Ovary (tissue), 9 donors: ENCODE data around the gene GPATCH8. TPM values are rescaled to one million over a fixed set of nuclear protein-coding genes. Genes with fewer than 3 reads are reported as not detected.

Experiments used
- DNase-seq, 5 donors: peaks; one replicate each; pipeline ENCODE4 v3.0.0-alpha.2; 2019 to 2020
- H3K27ac ChIP-seq, 2 donors: fragments of 200-600 bp; one replicate each; pipeline versions ENCODE4 v1.5.1 to v1.8.0; 2019 to 2022
- H3K27me3 ChIP-seq: fragments of 200-600 bp; one replicate; pipeline ENCODE4 v1.8.0; 2022
- H3K36me3 ChIP-seq: fragments of 200-600 bp; sonication (generic); one replicate; pipeline ENCODE4 v1.5.1; 2019
- H3K4me1 ChIP-seq: one replicate; pipeline ENCODE4 v1.8.1; 2013; ENCODE audit warnings: mild to moderate bottlenecking, moderate library complexity; ENCODE audit not compliant: insufficient read depth
- H3K4me3 ChIP-seq: fragments of 200-600 bp; sonication (generic); one replicate; pipeline ENCODE4 v1.5.1; 2017
- H3K9me3 ChIP-seq, 2 donors: fragments of 200-600 bp in 1 of 2; sonication (generic) in 1 of 2; one replicate each; pipeline versions ENCODE4 v1.5.1 to v1.8.1; 2013 to 2019; ENCODE audit warnings: mild to moderate bottlenecking in 1 of 2, moderate library complexity in 1 of 2
- CTCF ChIP-seq, 3 donors: fragments of 450-650 bp in 2 of 3; fragments of 200-600 bp in 1 of 3; IDR thresholded peaks; one replicate each; pipeline versions ENCODE4 v1.5.1 to v1.8.0; 2016 to 2022; ENCODE audit warnings: antibody characterized with exemption in 3 of 3, mild to moderate bottlenecking in 1 of 3
- EP300 ChIP-seq: sonication (generic); formaldehyde crosslinking; IDR thresholded peaks from one replicate; pipeline ENCODE4 v1.6.1; 2017; ENCODE audit warnings: antibody characterized with exemption
- POLR2A ChIP-seq: fragments of 450-650 bp; IDR thresholded peaks from one replicate; pipeline ENCODE4 v1.6.1; 2017; ENCODE audit warnings: antibody characterized with exemption, mild to moderate bottlenecking, moderate library complexity
- WGBS, 3 donors: extraction: QIAGEN DNeasy Blood & Tissue Kit in 1 of 3; methylation state at CpG; one replicate each; pipeline versions ENCODE4 v1.1.5 to v1.1.7; 2013 to 2017; 5-methylcytosine and 5-hydroxymethylcytosine counted together
- intact Hi-C, 4 donors: fragments of 100-400 bp; cut with DNase I; formaldehyde crosslinking; loops; one replicate each; pipeline versions ENCODE4 v1.11.0 to v1.15.1; 2022 to 2023
- polyA plus RNA-seq, 2 donors: library from polyadenylated mRNA; stranded (reverse); fragments of 200-250 nt in 1 of 2; fragments of 350-450 nt in 1 of 2; fragmentation: Illumina TruSeq in 1 of 2; extraction: RNeasy Lipid Tissue Mini Kit (QIAGEN cat#74804) in 1 of 2; gene quantifications; one replicate each; pipeline ENCODE4 v1.2.3, GENCODE V29; 2013 to 2014
- total RNA-seq, 7 donors: library from RNA; depleted of rRNA in 2 of 7; stranded (reverse); fragments of >200 nt in 2 of 7; fragmentation: NEBNext Ultra II Directional in 3 of 7; extraction: Animal tissue kit (Norgen Biotek cat#: 25700) in 3 of 7; gene quantifications; one replicate each; pipeline versions ENCODE4 v1.1.0 to v1.2.4, GENCODE V29; 2016 to 2023
- donor health status: DM: no; HTN: no; CAD: no; lungs with moderate emphysema.
- donor health status: DM: no; HTN: no; CAD: no.
- donor health status: Bipolar disorder and iron deficiency.
- donor health status: DM: yes; HTN: yes; CAD: no.
- donor health status: DM: no; HTN: no; CAD: no.
- donor health status: DM: yes; HTN: yes; CAD: no.

The GPATCH8 gene
- total and polyA plus RNA-seq, 9 donors, result 20.5 to 57.3 (median 43.5) TPM

- intact Hi-C loops, result loop anchor here in 1 of 4 donors (5.0 kb wide), 1 partner anchor 1602 kb away; no protein-coding TSS in a partner anchor
- WGBS, 3 donors, result 95 to 100% (median 96%) methylated on average over 2 of the region's 2 CpGs
These were observed 37.9 kb downstream of the GPATCH8 start for GRCh38 chr17:44465276-44465675.

GRCh38 chr17:44464037-44464436, 39.2 kb downstream of the GPATCH8 start:
- Histone ChIP-seq H3K36me3 (no peaks in the 10 kb centered on the region), H3K4me1 (peaks cover 5% of the 10 kb centered on the region), H3K9me3 (no peaks in the 10 kb centered on the region), H3K27me3 (no peaks in the 10 kb centered on the region), H3K4me3 (no peak overlapping the region), H3K27ac (no peak overlapping the region)
- WGBS, 3 donors, result 15 to 40% (median 21%) methylated on average over 1 of the region's 1 CpG
- intact Hi-C loops, result no loop called here
- DNase-seq, result no peak
- TF ChIP-seq CTCF (IDR thresholded peaks at IDR 0.05) (no peak), POLR2A (no peak), EP300 (no peak)

More at GRCh38 chr17:44465276-44465675, 37.9 kb downstream of the GPATCH8 start:
- H3K4me1 ChIP-seq, result peaks cover 5% of the 10 kb centered on the region
- H3K36me3 ChIP-seq, result no peaks in the 10 kb centered on the region
- no peak overlapping the region for H3K27ac ChIP-seq
- H3K4me3 ChIP-seq, result no peak overlapping the region
- TF ChIP-seq CTCF (IDR thresholded peaks at IDR 0.05) (no peak), POLR2A (no peak), EP300 (no peak)
- H3K27me3 ChIP-seq, result no peaks in the 10 kb centered on the region
- H3K9me3 ChIP-seq, result no peaks in the 10 kb centered on the region
- no peak for DNase-seq

- H3K36me3 ChIP-seq, result no peaks in the 10 kb centered on the region
- no peak overlapping the region for H3K4me3 ChIP-seq
- intact Hi-C loops, result no loop called here
- no peaks in the 10 kb centered on the region for H3K4me1 ChIP-seq
- no peaks in the 10 kb centered on the region for H3K9me3 ChIP-seq
- H3K27me3 ChIP-seq, result no peaks in the 10 kb centered on the region
- DNase-seq, result no peak
- TF ChIP-seq CTCF (IDR thresholded peaks at IDR 0.05) (no peak), POLR2A (no peak)
- WGBS, 3 donors, result 94 to 98% (median 97%) methylated on average over 8 of the region's 8 CpGs
- no peak overlapping the region for H3K27ac ChIP-seq
These were observed 51.4 kb downstream of the GPATCH8 start for GRCh38 chr17:44451832-44452231.

- Histone ChIP-seq H3K4me3 (no peak overlapping the region), H3K36me3 (no peaks in the 10 kb centered on the region), H3K27ac (no peak overlapping the region), H3K4me1 (no peaks in the 10 kb centered on the region), H3K27me3 (no peaks in the 10 kb centered on the region), H3K9me3 (no peaks in the 10 kb centered on the region)
- intact Hi-C loops, result no loop called here
- TF ChIP-seq CTCF (IDR thresholded peaks at IDR 0.05) (no peak), POLR2A (no peak), EP300 (no peak)
- no peak for DNase-seq
- 75 to 92% (median 83%) methylated on average over 6 of the region's 6 CpGs for WGBS, 3 donors
These were observed 52.1 kb downstream of the GPATCH8 start for GRCh38 chr17:44451016-44451627.
